Myometrial cell (primary cell): ENCODE data around the gene MRPL34. TPM values are rescaled to one million over a fixed set of nuclear protein-coding genes. Genes with fewer than 3 reads are reported as not detected.

Source experiments
- total RNA-seq: library from RNA; depleted of rRNA; stranded (reverse); fragments of >200 nt; gene quantifications from 2 replicates; pipeline ENCODE4 v1.2.3, GENCODE V29; 2015

Gene MRPL34
- total RNA-seq, result 101 and 111 TPM in 2 replicates

GRCh38 chr19:17305517-17306284 is at the start of gene MRPL34:
TSS of gene MRPL34 (plus strand) at chr19:17305872. CDS start at chr19:17305893, 21 bp downstream.

GRCh38 chr19:17264641-17264979 is 41.1 kb upstream of the MRPL34 start, which contains the start of gene USHBP1:
TSS of gene USHBP1 (minus strand) at chr19:17264745. CDS start at chr19:17264299, 446 bp downstream.

GRCh38 chr19:17266975-17267788 is 38.5 kb upstream of the MRPL34 start, which contains the start of gene BABAM1:
TSS of gene BABAM1 (plus strand) at chr19:17267443. CDS start at chr19:17268807, 1,364 bp downstream.

GRCh38 chr19:17281391-17282304 is 24.0 kb upstream of the MRPL34 start, which contains the start of gene ANKLE1:
TSS of gene ANKLE1 (plus strand) at chr19:17281901. CDS start at chr19:17281921, 20 bp downstream.

GRCh38 chr19:17303167-17303939 is 2.3 kb upstream of the MRPL34 start, which contains the start of gene ABHD8:
TSS of gene ABHD8 (minus strand) at chr19:17303425. CDS start at chr19:17301616, 1,809 bp downstream.

GRCh38 chr19:17309198-17309964 is 3.7 kb downstream of the MRPL34 start, which contains the start of gene DDA1:
TSS of gene DDA1 (plus strand) at chr19:17309563. CDS start at chr19:17309655, 92 bp downstream.

GRCh38 chr19:17334414-17335409 is 29.0 kb downstream of the MRPL34 start, which contains the start of gene ANO8:
TSS of gene ANO8 (minus strand) at chr19:17334855. CDS start at chr19:17334670, 185 bp downstream.

GRCh38 chr19:17336872-17337674 is 31.4 kb downstream of the MRPL34 start, which contains the start of gene GTPBP3:
TSS of gene GTPBP3 (plus strand) at chr19:17337553. CDS start at chr19:17337612, 59 bp downstream.

Other genes with a start within 250 kb of the MRPL34 start
- 7.5 and 10.8 TPM in 2 replicates for gene HAUS8, start 230.4 kb upstream of the MRPL34 start, total RNA-seq
- gene MYO9B, start 230.1 kb upstream of the MRPL34 start, total RNA-seq, result 48.7 and 66.0 TPM in 2 replicates
- gene USE1, start 90.5 kb upstream of the MRPL34 start, total RNA-seq, result 13.6 and 25.4 TPM in 2 replicates
- 6.6 and 9.0 TPM in 2 replicates for gene OCEL1, start 79.6 kb upstream of the MRPL34 start, total RNA-seq
- gene NR2F6, start 60.0 kb upstream of the MRPL34 start, total RNA-seq, result 73.4 and 98.0 TPM in 2 replicates
- gene USHBP1, start 41.1 kb upstream of the MRPL34 start, total RNA-seq, result not detected in 2 replicates
- gene BABAM1, start 38.4 kb upstream of the MRPL34 start, total RNA-seq, result 131 and 138 TPM in 2 replicates
- gene ANKLE1, start 24.0 kb upstream of the MRPL34 start, total RNA-seq, result under 0.01 and 0.29 TPM in 2 replicates
- 20.2 TPM in 2 replicates for gene ABHD8, start 2.4 kb upstream of the MRPL34 start, total RNA-seq
- 49.0 and 67.9 TPM in 2 replicates for gene DDA1, start 3.7 kb downstream of the MRPL34 start, total RNA-seq
- 2.3 and 3.7 TPM in 2 replicates for gene ANO8, start 29.0 kb downstream of the MRPL34 start, total RNA-seq
- 12.9 and 26.5 TPM in 2 replicates for gene GTPBP3, start 31.7 kb downstream of the MRPL34 start, total RNA-seq
- gene PLVAP, start 71.5 kb downstream of the MRPL34 start, total RNA-seq, result not detected in 2 replicates
- not detected in 2 replicates for gene CCDC194, start 88.3 kb downstream of the MRPL34 start, total RNA-seq
- 0.86 and 5.7 TPM in 2 replicates for gene BST2, start 99.8 kb downstream of the MRPL34 start, total RNA-seq
- gene MVB12A, start 114.2 kb downstream of the MRPL34 start, total RNA-seq, result 143 and 159 TPM in 2 replicates
- not detected in 2 replicates for gene TMEM221, start 142.8 kb downstream of the MRPL34 start, total RNA-seq
- not detected in 2 replicates for gene NXNL1, start 155.1 kb downstream of the MRPL34 start, total RNA-seq
- 10.1 and 12.2 TPM in 2 replicates for gene SLC27A1, start 164.7 kb downstream of the MRPL34 start, total RNA-seq
- gene PGLS, start 205.8 kb downstream of the MRPL34 start, total RNA-seq, result 79.6 and 89.1 TPM in 2 replicates
- 208 TPM in 2 replicates for gene COLGALT1, start 249.8 kb downstream of the MRPL34 start, total RNA-seq